ENCODE measurements around the gene RASSF1. TPM values are rescaled to one million over a fixed set of nuclear protein-coding genes. Genes with fewer than 3 reads are reported as not detected.

The RASSF1 gene
- total and polyA plus RNA-seq, 2 of the 13 experiments (the other 11 are each of a cell fraction or from before 2014, with no cell fraction given), result 10.2 to 27.5 TPM

- TF ChIP-seq, protein P1, sequence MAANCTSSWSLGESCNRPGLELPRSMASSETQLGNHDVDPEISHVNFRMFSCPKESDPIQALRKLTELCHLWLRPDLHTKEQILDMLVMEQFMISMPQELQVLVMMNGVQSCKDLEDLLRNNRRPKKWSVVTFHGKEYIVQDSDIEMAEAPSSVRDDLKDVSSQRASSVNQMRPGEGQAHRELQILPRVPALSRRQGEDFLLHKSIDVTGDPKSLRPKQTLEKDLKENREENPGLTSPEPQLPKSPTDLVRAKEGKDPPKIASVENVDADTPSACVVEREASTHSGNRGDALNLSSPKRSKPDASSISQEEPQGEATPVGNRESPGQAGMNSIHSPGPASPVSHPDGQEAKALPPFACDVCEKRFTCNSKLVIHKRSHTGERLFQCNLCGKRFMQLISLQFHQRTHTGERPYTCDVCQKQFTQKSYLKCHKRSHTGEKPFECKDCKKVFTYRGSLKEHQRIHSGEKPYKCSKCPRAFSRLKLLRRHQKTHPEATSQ (CRISPR knock-in tag; IDR thresholded peaks at IDR 0.05; ENCODE audit: borderline replicate concordance), result 0 out of 2 replicates have a peak, but pooled peaks have one; percentile 69
- TF ChIP-seq PRDM4 (CRISPR knock-in tag; IDR thresholded peaks at IDR 0.05; ENCODE audit: borderline replicate concordance), result no peak
- no peak for TF ChIP-seq CENPX (CRISPR knock-in tag; IDR thresholded peaks at IDR 0.05)
- 0 out of 2 replicates have a peak, but pooled peaks have one; percentile 3 for TF ChIP-seq POGK (CRISPR knock-in tag; conservative IDR thresholded peaks at IDR 0.05)
- TF ChIP-seq ZNF713 (CRISPR knock-in tag; IDR thresholded peaks at IDR 0.05), result no peak
- no peak for TF ChIP-seq TEAD3 (CRISPR knock-in tag; optimal IDR thresholded peaks at IDR 0.05; ENCODE audit: borderline replicate concordance)
- TF ChIP-seq HNRNPK (IDR thresholded peaks at IDR 0.05; ENCODE audit: low read depth, low read length, poor library complexity, severe bottlenecking), result no peak
- TF ChIP-seq ZNF616 (CRISPR knock-in tag; IDR thresholded peaks at IDR 0.05; ENCODE audit: low read depth), result no peak
- no peak for TF ChIP-seq HOXA9 (CRISPR knock-in tag; IDR thresholded peaks at IDR 0.05; ENCODE audit: borderline replicate concordance)
- TF ChIP-seq EEA1 (CRISPR knock-in tag; IDR thresholded peaks at IDR 0.05; ENCODE audit: borderline replicate concordance), result no peak
- no peak for TF ChIP-seq THRA (CRISPR knock-in tag; IDR thresholded peaks at IDR 0.05; ENCODE audit: borderline replicate concordance)
- TF ChIP-seq TFAP4 (IDR thresholded peaks at IDR 0.05; ENCODE audit: borderline replicate concordance, low read depth), result no peak
- TF ChIP-seq ZNF670 (CRISPR knock-in tag; IDR thresholded peaks at IDR 0.05; ENCODE audit: borderline replicate concordance), result no peak
- TF ChIP-seq SOX13 (IDR thresholded peaks at IDR 0.05), result no peak
- TF ChIP-seq SOX13 (CRISPR knock-in tag; conservative IDR thresholded peaks at IDR 0.05 in 1 of 2, IDR thresholded peaks at IDR 0.05 in 1 of 2), result no peak
- no peak for TF ChIP-seq ATF6 (CRISPR knock-in tag; conservative IDR thresholded peaks at IDR 0.05)
Observed at GRCh38 chr3:50319894-50320625, 20.6 kb downstream of the RASSF1 start (continued).
